Measurements from ENCODE around the gene GALNT7.

The GALNT7 gene

GRCh38 chr4:173135241-173135847 lies 33.3 kb upstream of the GALNT7 start:
- Histone ChIP-seq H3K27me3 (no peaks in the 10 kb centered on the region), H3K27ac (no peak overlapping the region), H3K9ac (no peak overlapping the region), H3K9me3 (no peaks in the 10 kb centered on the region), H3K36me3 (no peaks in the 10 kb centered on the region), H4K20me1 (no peaks in the 10 kb centered on the region), H3K4me1 (no peaks in the 10 kb centered on the region), H3K4me2 (no peak overlapping the region), H3K4me3 (no peak overlapping the region)
- no peak for TF ChIP-seq Cebpa-rat (IDR thresholded peaks at IDR 0.05)

GRCh38 chr4:173138624-173139023 lies 30.0 kb upstream of the GALNT7 start:
- H3K4me3 ChIP-seq: no peak overlapping the region
- no peaks in the 10 kb centered on the region for H3K9me3 ChIP-seq
- TF ChIP-seq Cebpa-rat (IDR thresholded peaks at IDR 0.05): no peak
- no peaks in the 10 kb centered on the region for H3K4me1 ChIP-seq
- no peak overlapping the region for H3K27ac ChIP-seq
- H3K4me2 ChIP-seq: no peak overlapping the region
- no peaks in the 10 kb centered on the region for H4K20me1 ChIP-seq
- H3K9ac ChIP-seq: no peak overlapping the region
- no peaks in the 10 kb centered on the region for H3K36me3 ChIP-seq
- no peaks in the 10 kb centered on the region for H3K27me3 ChIP-seq

GRCh38 chr4:173139561-173139960 lies 29.1 kb upstream of the GALNT7 start:
- H3K27me3 ChIP-seq: no peaks in the 10 kb centered on the region
- no peak for TF ChIP-seq Cebpa-rat (IDR thresholded peaks at IDR 0.05)
- no peak overlapping the region for H3K4me2 ChIP-seq
- H3K9ac ChIP-seq: no peak overlapping the region
- no peaks in the 10 kb centered on the region for H4K20me1 ChIP-seq
- H3K36me3 ChIP-seq: no peaks in the 10 kb centered on the region
- H3K4me1 ChIP-seq: no peaks in the 10 kb centered on the region
- no peak overlapping the region for H3K4me3 ChIP-seq
- H3K27ac ChIP-seq: no peak overlapping the region
- H3K9me3 ChIP-seq: no peaks in the 10 kb centered on the region

- no peak overlapping the region for H3K4me3 ChIP-seq
- no peaks in the 10 kb centered on the region for H3K36me3 ChIP-seq
- H3K9ac ChIP-seq: no peak overlapping the region
- H3K27me3 ChIP-seq: no peaks in the 10 kb centered on the region
- no peak overlapping the region for H3K27ac ChIP-seq
- no peak for TF ChIP-seq Cebpa-rat (IDR thresholded peaks at IDR 0.05)
- H3K4me1 ChIP-seq: no peaks in the 10 kb centered on the region
- H3K9me3 ChIP-seq: no peaks in the 10 kb centered on the region
- no peaks in the 10 kb centered on the region for H4K20me1 ChIP-seq
- no peak overlapping the region for H3K4me2 ChIP-seq
Observed at GRCh38 chr4:173145131-173145530, 23.5 kb upstream of the GALNT7 start.

- no peaks in the 10 kb centered on the region for H3K27me3 ChIP-seq
- no peaks in the 10 kb centered on the region for H3K4me1 ChIP-seq
- no peaks in the 10 kb centered on the region for H3K36me3 ChIP-seq
- no peak overlapping the region for H3K27ac ChIP-seq
- H4K20me1 ChIP-seq: no peaks in the 10 kb centered on the region
- H3K9ac ChIP-seq: no peak overlapping the region
- no peak for TF ChIP-seq Cebpa-rat (IDR thresholded peaks at IDR 0.05)
- no peaks in the 10 kb centered on the region for H3K9me3 ChIP-seq
- H3K4me3 ChIP-seq: no peak overlapping the region
- no peak overlapping the region for H3K4me2 ChIP-seq
Observed at GRCh38 chr4:173146456-173146855, 22.2 kb upstream of the GALNT7 start.

- Histone ChIP-seq H3K4me3 (no peak overlapping the region), H3K4me2 (no peak overlapping the region), H3K27me3 (no peaks in the 10 kb centered on the region), H3K9me3 (no peaks in the 10 kb centered on the region), H3K9ac (no peak overlapping the region), H3K4me1 (no peaks in the 10 kb centered on the region), H3K36me3 (no peaks in the 10 kb centered on the region), H4K20me1 (no peaks in the 10 kb centered on the region), H3K27ac (no peak overlapping the region)
- no peak for TF ChIP-seq Cebpa-rat (IDR thresholded peaks at IDR 0.05)
Observed at GRCh38 chr4:173151496-173151895, 17.1 kb upstream of the GALNT7 start.

- Histone ChIP-seq H3K4me2 (no peak overlapping the region), H3K9ac (no peak overlapping the region), H3K9me3 (no peaks in the 10 kb centered on the region), H3K4me1 (no peaks in the 10 kb centered on the region), H4K20me1 (no peaks in the 10 kb centered on the region), H3K27me3 (no peaks in the 10 kb centered on the region), H3K4me3 (no peak overlapping the region), H3K27ac (no peak overlapping the region), H3K36me3 (no peaks in the 10 kb centered on the region)
- TF ChIP-seq Cebpa-rat (IDR thresholded peaks at IDR 0.05): no peak
Observed at GRCh38 chr4:173152104-173152503, 16.5 kb upstream of the GALNT7 start.

- Histone ChIP-seq H3K27me3 (no peaks in the 10 kb centered on the region), H4K20me1 (no peaks in the 10 kb centered on the region), H3K36me3 (no peaks in the 10 kb centered on the region), H3K4me1 (no peaks in the 10 kb centered on the region), H3K27ac (no peak overlapping the region), H3K9ac (no peak overlapping the region), H3K4me3 (no peak overlapping the region), H3K9me3 (no peaks in the 10 kb centered on the region), H3K4me2 (no peak overlapping the region)
- no peak for TF ChIP-seq Cebpa-rat (IDR thresholded peaks at IDR 0.05)
Observed at GRCh38 chr4:173153445-173153844, 15.2 kb upstream of the GALNT7 start.

- Histone ChIP-seq H4K20me1 (no peaks in the 10 kb centered on the region), H3K27ac (no peak overlapping the region), H3K9ac (no peak overlapping the region), H3K27me3 (no peaks in the 10 kb centered on the region), H3K4me2 (no peak overlapping the region), H3K4me1 (no peaks in the 10 kb centered on the region), H3K4me3 (no peak overlapping the region), H3K9me3 (no peaks in the 10 kb centered on the region), H3K36me3 (peaks cover 15% of the 10 kb centered on the region)
- no peak for TF ChIP-seq Cebpa-rat (IDR thresholded peaks at IDR 0.05)
Observed at GRCh38 chr4:173159791-173160190, 8.8 kb upstream of the GALNT7 start.

- H3K36me3 ChIP-seq: peaks cover 25% of the 10 kb centered on the region
- no peaks in the 10 kb centered on the region for H3K9me3 ChIP-seq
- TF ChIP-seq Cebpa-rat (IDR thresholded peaks at IDR 0.05): no peak
- H3K27me3 ChIP-seq: no peaks in the 10 kb centered on the region
- H3K27ac ChIP-seq: no peak overlapping the region
- H3K4me3 ChIP-seq: no peak overlapping the region
- no peaks in the 10 kb centered on the region for H4K20me1 ChIP-seq
- no peak overlapping the region for H3K9ac ChIP-seq
- no peak overlapping the region for H3K4me2 ChIP-seq
- peaks cover 2% of the 10 kb centered on the region; the same call in 1 of the 2 replicates for H3K4me1 ChIP-seq
Observed at GRCh38 chr4:173160871-173161270, 7.7 kb upstream of the GALNT7 start.

- H3K27me3 ChIP-seq: no peaks in the 10 kb centered on the region
- H3K9ac ChIP-seq: no peak overlapping the region
- peaks cover 6% of the 10 kb centered on the region for H3K4me1 ChIP-seq
- peaks cover 29% of the 10 kb centered on the region for H3K36me3 ChIP-seq
- no peak for TF ChIP-seq Cebpa-rat (IDR thresholded peaks at IDR 0.05)
- H3K9me3 ChIP-seq: no peaks in the 10 kb centered on the region
- H3K4me3 ChIP-seq: no peak overlapping the region
- H3K4me2 ChIP-seq: no peak overlapping the region
- H4K20me1 ChIP-seq: no peaks in the 10 kb centered on the region
- H3K27ac ChIP-seq: no peak overlapping the region
Observed at GRCh38 chr4:173161311-173161710, 7.3 kb upstream of the GALNT7 start.
